HG02943 (cell line): Measurements from ENCODE around the gene NTSR2.

Experiments used
- ATAC-seq: cut with Tn5 transposase; IDR thresholded peaks from one replicate; pipeline ENCODE4 v1.9.1; 2021; ENCODE audit warnings: mild to moderate bottlenecking, low read depth, moderate library complexity; ENCODE audit not compliant: unreplicated experiment

NTSR2 gene

DNA sequence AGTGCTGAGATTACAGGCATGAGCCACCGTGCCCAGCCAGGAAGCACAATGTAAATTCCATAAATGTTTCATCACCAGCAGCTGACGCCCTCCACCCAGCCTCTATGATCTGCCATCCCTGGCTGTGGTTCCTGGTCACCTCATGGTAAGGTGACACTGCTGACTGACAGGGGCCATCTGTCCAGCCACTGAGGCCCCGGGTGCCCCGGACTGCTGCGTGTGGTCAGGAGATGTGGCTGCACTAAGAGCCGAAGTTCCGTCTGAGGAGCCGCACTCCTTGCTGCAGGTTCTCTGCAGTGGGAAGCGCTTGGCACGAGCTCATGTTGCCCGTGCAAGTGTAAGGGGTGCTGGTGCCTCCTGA, 10.9 kb downstream of the NTSR2 start:
- no peak for ATAC-seq

- no peak for ATAC-seq
Measured at GRCh38 chr2:11658208-11659114, 11.5 kb downstream of the NTSR2 start.

GRCh38 chr2:11657646-11658045, 12.3 kb downstream of the NTSR2 start:
- no peak for ATAC-seq

GRCh38 chr2:11657195-11657594, 12.8 kb downstream of the NTSR2 start:
- ATAC-seq, result no peak

DNA sequence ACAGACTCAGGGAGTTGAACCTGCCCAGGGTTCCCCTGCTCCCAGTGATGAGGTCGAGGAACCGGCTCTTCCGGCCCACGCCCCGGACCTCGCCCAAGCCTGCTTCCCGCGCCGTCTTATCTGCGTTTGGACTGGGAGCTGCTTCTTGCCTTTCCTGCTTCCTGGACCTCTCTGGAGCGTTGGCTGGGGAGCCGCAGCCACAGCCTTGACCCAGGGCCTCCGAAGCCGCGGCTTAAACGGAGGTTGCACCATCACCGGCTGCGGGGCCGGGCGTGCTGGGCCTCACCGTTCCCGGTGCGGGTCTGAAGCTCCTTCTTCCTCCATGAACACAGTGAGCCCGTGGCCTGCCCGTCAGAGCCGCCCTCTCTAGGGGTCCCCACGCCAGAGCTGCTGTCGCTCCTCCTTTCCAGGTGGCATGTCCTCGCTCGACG, 13.3 kb downstream of the NTSR2 start:
- no peak for ATAC-seq

DNA sequence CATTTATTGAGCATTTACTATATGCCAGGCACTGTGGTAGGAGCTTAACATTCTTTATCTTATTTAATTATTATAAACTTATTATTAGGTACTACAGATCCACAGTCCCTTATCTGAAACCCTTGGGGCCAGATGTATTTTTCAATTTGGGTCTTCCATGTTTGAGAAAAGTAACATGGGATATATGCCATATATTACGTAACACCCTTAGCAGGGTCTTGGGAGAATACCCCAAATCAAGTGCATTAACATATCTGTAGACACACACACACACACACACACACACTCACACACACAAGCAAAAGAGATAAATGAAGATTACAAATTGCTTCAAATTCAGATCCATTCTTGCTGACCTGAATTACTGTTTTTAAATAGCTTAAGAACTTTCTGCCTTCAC, 13.7 kb downstream of the NTSR2 start:
- no peak for ATAC-seq

GRCh38 chr2:11655495-11655894, 14.5 kb downstream of the NTSR2 start:
- ATAC-seq, result no peak

DNA sequence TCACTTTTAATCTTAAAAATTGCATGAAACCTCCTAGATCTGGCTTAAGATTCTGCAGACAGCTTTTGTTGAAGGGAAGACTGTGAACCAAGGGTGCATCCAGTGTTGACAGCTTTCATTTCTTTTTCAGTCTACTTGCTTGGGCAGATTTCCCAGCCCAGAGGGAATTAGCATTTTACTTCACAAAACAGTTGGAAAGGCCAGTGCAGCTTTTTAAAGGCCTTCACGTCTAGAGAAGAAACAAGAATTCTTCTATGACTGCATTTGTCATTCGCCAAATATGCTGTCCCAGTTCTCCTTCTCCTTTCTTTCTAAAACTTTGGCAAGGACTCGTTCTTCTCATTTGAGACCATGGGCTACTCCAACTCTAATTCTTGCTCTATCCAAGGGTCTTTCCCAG, 17.4 kb downstream of the NTSR2 start:
- ATAC-seq, result no peak

- no peak for ATAC-seq
Measured at GRCh38 chr2:11651856-11652548, 18.0 kb downstream of the NTSR2 start.

GRCh38 chr2:11649093-11649492, 20.9 kb downstream of the NTSR2 start:
- no peak for ATAC-seq

DNA sequence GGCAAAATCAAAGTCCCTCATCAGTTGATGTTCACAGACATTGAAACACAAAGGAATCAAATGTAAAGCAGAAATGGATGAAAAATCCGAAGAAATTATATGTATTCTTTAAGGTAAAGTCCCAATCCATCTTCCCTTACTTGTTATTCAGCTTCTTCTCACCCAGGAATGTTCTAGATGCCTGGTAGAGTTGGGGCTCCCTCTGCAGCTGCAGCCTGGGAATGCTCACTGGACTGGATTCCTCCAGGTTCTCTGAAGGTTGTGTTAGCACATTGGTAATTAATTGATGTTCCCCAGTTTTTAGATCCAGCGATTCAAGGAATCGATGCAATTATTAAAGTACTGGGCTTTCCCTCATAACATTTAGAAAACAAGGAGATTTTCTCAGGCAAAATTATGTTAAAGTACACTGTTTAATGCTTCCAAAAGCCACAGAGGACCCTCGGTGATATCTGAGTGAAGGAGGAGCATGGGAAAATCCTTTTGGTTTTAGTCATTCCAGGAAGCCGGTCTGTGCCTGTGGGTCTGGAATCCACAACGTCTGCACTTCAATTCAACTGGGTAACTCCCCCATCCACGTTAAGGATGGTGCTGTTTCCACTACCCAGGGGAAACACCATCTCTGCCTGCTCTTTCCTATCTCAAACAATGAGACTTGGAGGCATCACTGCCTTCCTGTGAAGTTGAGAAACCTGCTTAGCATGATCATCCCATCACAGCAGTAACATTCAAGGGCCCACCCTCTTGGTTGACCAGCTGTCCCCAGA, 22.0 kb downstream of the NTSR2 start:
- ATAC-seq, result no peak

GRCh38 chr2:11646530-11646929, 23.5 kb downstream of the NTSR2 start:
- ATAC-seq, result no peak

DNA sequence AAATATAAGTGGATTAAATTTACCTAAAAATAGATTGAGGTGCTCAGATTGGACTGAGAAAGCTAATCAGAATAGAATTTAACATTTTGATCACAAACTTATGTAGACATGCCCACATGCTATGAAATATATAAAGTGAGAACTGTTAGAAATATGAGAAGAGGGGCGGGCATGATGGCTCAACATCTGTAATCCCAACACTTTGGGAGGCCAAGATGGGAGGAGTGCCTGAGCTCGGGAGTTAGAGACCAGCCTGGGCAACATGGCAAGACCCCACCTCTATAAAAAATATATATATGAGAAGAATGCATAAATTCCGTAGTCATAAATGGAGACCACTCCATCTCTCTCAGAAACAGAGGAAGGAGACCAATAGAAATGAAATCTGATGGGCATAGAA, 25.7 kb downstream of the NTSR2 start:
- no peak for ATAC-seq

- no peak for ATAC-seq
Measured at GRCh38 chr2:11642972-11643371, 27.0 kb downstream of the NTSR2 start.

DNA sequence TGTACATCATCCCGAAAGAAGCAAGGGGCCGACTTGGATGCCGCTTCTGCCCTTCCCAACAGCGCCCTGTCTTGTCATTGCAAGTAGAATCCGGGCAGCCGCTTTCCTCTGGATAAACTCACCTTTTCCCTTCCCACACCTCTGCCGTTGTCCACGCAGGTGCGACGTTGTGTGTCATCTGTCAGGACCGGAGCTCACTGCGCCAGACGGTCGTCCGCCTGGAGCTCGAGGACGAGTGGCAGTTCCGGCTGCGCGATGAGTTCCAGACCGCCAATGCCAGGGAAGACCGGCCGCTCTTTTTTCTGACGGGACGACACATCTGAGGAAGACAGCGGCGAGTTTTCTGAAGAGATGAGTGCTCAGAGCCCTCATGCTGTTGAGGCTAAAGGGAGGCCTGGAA, 29.9 kb downstream of the NTSR2 start:
- ATAC-seq, result no peak

- no peak for ATAC-seq
Measured at GRCh38 chr2:11639503-11639902, 30.5 kb downstream of the NTSR2 start.

DNA sequence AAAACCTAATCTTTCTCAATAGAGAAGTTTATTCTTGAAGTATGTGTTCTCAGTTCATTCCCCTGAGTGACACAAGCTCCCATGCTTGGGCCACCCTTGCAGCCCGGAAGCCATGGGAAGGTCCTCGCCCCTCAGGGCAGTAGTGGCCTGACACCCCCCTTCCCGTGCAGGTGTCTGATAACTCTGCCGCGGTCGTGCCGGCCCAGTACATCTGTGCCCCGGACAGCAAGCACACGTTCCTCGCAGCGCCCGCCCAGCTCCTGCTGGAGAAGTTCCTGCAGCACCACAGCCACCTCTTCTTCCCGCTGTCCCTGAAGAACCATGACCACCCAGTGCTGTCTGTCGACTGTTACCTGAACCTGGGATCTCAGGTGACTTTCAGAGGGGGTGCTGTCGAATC, 32.4 kb downstream of the NTSR2 start:
- ATAC-seq, result no peak

GRCh38 chr2:11636593-11637295, 33.3 kb downstream of the NTSR2 start:
- ATAC-seq, result no peak

DNA sequence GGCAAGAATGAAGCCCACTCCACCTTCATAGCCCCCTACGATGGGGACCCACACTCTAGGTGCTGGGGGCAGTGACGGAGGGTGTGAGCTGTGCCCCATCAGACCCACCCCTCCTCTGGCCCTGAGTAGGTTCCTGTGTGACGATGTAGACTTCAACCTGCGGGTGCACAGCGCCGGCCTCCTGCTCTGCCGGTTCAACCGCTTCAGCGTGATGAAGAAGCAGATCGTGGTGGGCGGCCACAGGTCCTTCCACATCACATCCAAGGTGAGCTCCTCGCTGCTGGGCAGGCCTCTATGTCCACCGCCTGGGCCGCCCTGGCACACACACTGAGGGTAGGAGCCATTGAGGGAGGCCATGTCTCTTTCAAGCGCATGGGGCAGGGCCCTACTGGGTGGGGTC, 34.9 kb downstream of the NTSR2 start:
- no peak for ATAC-seq

- no peak for ATAC-seq
Measured at GRCh38 chr2:11634584-11634983, 35.4 kb downstream of the NTSR2 start.
